OCI-LY1 (cell line): ENCODE measurements around the gene PDZD7.

ENCODE experiments used
- H2AFZ ChIP-seq: fragments of 200-600 bp; sonication (generic), shearing (Covaris generic); 2 replicates; pipeline ENCODE4 v1.6.0; 2014; ENCODE audit warnings: antibody characterized with exemption, mild to moderate bottlenecking, low read length
- H3F3A ChIP-seq: fragments of 200-600 bp; sonication (generic), shearing (Covaris generic); 2 replicates; pipeline ENCODE4 v1.6.0; 2014; ENCODE audit warnings: mild to moderate bottlenecking, antibody characterized with exemption, low read length, moderate library complexity; ENCODE audit not compliant: insufficient read depth
- H3K27ac ChIP-seq: fragments of 200-600 bp; sonication (generic); 2 replicates; pipeline ENCODE4 v1.5.1; 2014; ENCODE audit warnings: low read length, mixed run types, mild to moderate bottlenecking, low read depth; ENCODE audit not compliant: poor library complexity, severe bottlenecking
- H3K27me3 ChIP-seq: fragments of 200-600 bp; sonication (generic); 2 replicates; pipeline ENCODE4 v1.6.0; 2014; ENCODE audit warnings: antibody characterized with exemption, mild to moderate bottlenecking, low read length, moderate library complexity; ENCODE audit not compliant: insufficient read depth
- H3K36me3 ChIP-seq: fragments of 200-600 bp; sonication (generic); 2 replicates; pipeline ENCODE4 v1.6.1; 2014; ENCODE audit warnings: mild to moderate bottlenecking, antibody characterized with exemption, low read length, moderate library complexity, mixed read lengths; ENCODE audit not compliant: insufficient read depth
- H3K4me1 ChIP-seq: fragments of 200-600 bp; sonication (generic); 2 replicates; pipeline ENCODE4 v1.5.1; 2014; ENCODE audit warnings: mild to moderate bottlenecking, low read length, moderate library complexity; ENCODE audit not compliant: insufficient read depth, severe bottlenecking
- H3K4me2 ChIP-seq: fragments of 200-600 bp; sonication (generic), shearing (Covaris generic); 2 replicates; pipeline ENCODE4 v1.6.1; 2014; ENCODE audit warnings: low read length
- H3K4me3 ChIP-seq: fragments of 200-600 bp; sonication (generic); 2 replicates; pipeline ENCODE4 v1.5.1; 2014; ENCODE audit warnings: low read length, low read depth, mild to moderate bottlenecking, mixed read lengths; ENCODE audit not compliant: poor library complexity, severe bottlenecking
- H3K79me2 ChIP-seq: fragments of 200-600 bp; shearing (Covaris generic); 2 replicates; pipeline ENCODE4 v1.6.1; 2016; ENCODE audit warnings: mixed run types, low read length, mixed read lengths; ENCODE audit not compliant: insufficient read depth
- H3K9ac ChIP-seq: fragments of 200-600 bp; sonication (generic), shearing (Covaris generic); 2 replicates; pipeline ENCODE4 v1.6.1; 2014; ENCODE audit warnings: mild to moderate bottlenecking, low read length, mixed read lengths
- H3K9me2 ChIP-seq: fragments of 200-600 bp; sonication (generic), shearing (Covaris generic); 2 replicates; pipeline ENCODE4 v1.6.1; 2014; ENCODE audit warnings: low read depth, mild to moderate bottlenecking, low read length, mixed read lengths
- H3K9me3 ChIP-seq: fragments of 200-600 bp; shearing (Covaris generic); 2 replicates; pipeline ENCODE4 v1.6.1; 2014; ENCODE audit warnings: low read length, mixed read lengths
- H4K20me1 ChIP-seq: fragments of 200-600 bp; sonication (generic), shearing (Covaris generic); 2 replicates; pipeline ENCODE4 v1.6.0; 2016; ENCODE audit warnings: mild to moderate bottlenecking, low read length; ENCODE audit not compliant: insufficient read depth
- EZH2 ChIP-seq: fragments of 200-600 bp; sonication (generic), shearing (Covaris generic); IDR thresholded peaks from 2 replicates; pipeline ENCODE4 v1.8.0; 2017; ENCODE audit warnings: borderline replicate concordance, mixed run types, mild to moderate bottlenecking, antibody characterized with exemption, low read length, moderate library complexity, mixed read lengths
- TF ChIP-seq, protein P1 (sequence below): fragments of 200-600 bp; sonication (generic), shearing (Covaris generic); IDR thresholded peaks from 2 replicates; pipeline ENCODE4 v1.5.1; 2017; ENCODE audit warnings: mild to moderate bottlenecking, antibody characterized with exemption, low read length, moderate library complexity, mixed read lengths

PDZD7 gene

GRCh38 chr10:101075775-101076174, 44.8 kb upstream of the PDZD7 start:
- no peaks in the 10 kb centered on the region for H4K20me1 ChIP-seq
- no peaks in the 10 kb centered on the region for H3K9me3 ChIP-seq
- no peak overlapping the region for H3K4me3 ChIP-seq
- H3K4me1 ChIP-seq, result no peaks in the 10 kb centered on the region
- H3F3A ChIP-seq, result no peaks in the 10 kb centered on the region
- no peak overlapping the region for H3K27ac ChIP-seq
- H2AFZ ChIP-seq, result no peak overlapping the region
- no peaks in the 10 kb centered on the region for H3K79me2 ChIP-seq
- H3K36me3 ChIP-seq, result no peaks in the 10 kb centered on the region
- no peaks in the 10 kb centered on the region for H3K9me2 ChIP-seq
- TF ChIP-seq, protein P1, sequence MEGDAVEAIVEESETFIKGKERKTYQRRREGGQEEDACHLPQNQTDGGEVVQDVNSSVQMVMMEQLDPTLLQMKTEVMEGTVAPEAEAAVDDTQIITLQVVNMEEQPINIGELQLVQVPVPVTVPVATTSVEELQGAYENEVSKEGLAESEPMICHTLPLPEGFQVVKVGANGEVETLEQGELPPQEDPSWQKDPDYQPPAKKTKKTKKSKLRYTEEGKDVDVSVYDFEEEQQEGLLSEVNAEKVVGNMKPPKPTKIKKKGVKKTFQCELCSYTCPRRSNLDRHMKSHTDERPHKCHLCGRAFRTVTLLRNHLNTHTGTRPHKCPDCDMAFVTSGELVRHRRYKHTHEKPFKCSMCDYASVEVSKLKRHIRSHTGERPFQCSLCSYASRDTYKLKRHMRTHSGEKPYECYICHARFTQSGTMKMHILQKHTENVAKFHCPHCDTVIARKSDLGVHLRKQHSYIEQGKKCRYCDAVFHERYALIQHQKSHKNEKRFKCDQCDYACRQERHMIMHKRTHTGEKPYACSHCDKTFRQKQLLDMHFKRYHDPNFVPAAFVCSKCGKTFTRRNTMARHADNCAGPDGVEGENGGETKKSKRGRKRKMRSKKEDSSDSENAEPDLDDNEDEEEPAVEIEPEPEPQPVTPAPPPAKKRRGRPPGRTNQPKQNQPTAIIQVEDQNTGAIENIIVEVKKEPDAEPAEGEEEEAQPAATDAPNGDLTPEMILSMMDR, result no peak
- TF ChIP-seq EZH2, result no peak
- H3K4me2 ChIP-seq, result no peak overlapping the region
- H3K27me3 ChIP-seq, result no peaks in the 10 kb centered on the region
- no peak overlapping the region for H3K9ac ChIP-seq

- Histone ChIP-seq H3K9me3 (no peaks in the 10 kb centered on the region), H3K4me3 (no peak overlapping the region), H2AFZ (no peak overlapping the region), H3K4me2 (no peak overlapping the region), H3K9ac (no peak overlapping the region), H3K27me3 (no peaks in the 10 kb centered on the region), H3K4me1 (no peaks in the 10 kb centered on the region), H3K36me3 (no peaks in the 10 kb centered on the region), H3K9me2 (no peaks in the 10 kb centered on the region), H4K20me1 (no peaks in the 10 kb centered on the region), H3F3A (no peaks in the 10 kb centered on the region), H3K79me2 (no peaks in the 10 kb centered on the region), H3K27ac (no peak overlapping the region)
- TF ChIP-seq, protein P1, result no peak
- TF ChIP-seq EZH2, result no peak
These were observed 42.7 kb upstream of the PDZD7 start for GRCh38 chr10:101073631-101074030.

- Histone ChIP-seq H3K4me2 (no peak overlapping the region), H3K27me3 (no peaks in the 10 kb centered on the region), H3K79me2 (no peaks in the 10 kb centered on the region), H2AFZ (no peak overlapping the region), H3K4me3 (no peak overlapping the region), H3K4me1 (no peaks in the 10 kb centered on the region), H4K20me1 (no peaks in the 10 kb centered on the region), H3F3A (no peaks in the 10 kb centered on the region), H3K9me3 (no peaks in the 10 kb centered on the region), H3K9ac (no peak overlapping the region), H3K36me3 (no peaks in the 10 kb centered on the region), H3K27ac (no peak overlapping the region), H3K9me2 (no peaks in the 10 kb centered on the region)
- TF ChIP-seq, protein P1, result no peak
- TF ChIP-seq EZH2, result no peak
These were observed 42.0 kb upstream of the PDZD7 start for GRCh38 chr10:101072923-101073322.
